ENCODE measurements around the gene PLEKHA7. TPM values are rescaled to one million over a fixed set of nuclear protein-coding genes. Genes with fewer than 3 reads are reported as not detected.

The PLEKHA7 gene
- polyA plus RNA-seq, 1 of the 3 experiments (the other 2 are of a cell fraction), result 0.12 TPM

DNA sequence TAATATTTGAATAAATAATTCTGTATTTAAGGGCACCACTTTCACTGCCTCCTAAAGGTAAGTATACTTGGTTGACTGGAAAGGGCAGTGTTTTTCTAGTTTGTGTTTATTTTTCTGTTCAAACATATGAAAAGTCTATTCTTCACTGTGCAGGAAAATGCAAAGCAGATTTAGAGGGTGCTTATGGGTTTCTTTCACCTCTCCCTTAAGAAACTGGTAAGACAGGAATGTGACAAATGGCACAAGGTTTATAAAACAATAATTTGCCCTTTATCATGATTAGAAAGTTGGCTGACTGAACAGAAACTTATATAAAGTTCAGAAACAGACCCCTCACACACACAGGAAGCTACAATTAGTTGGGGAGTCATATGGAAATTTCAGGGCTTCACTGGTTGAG is 60.6 kb downstream of the PLEKHA7 start:
- TF ChIP-seq, protein P1, sequence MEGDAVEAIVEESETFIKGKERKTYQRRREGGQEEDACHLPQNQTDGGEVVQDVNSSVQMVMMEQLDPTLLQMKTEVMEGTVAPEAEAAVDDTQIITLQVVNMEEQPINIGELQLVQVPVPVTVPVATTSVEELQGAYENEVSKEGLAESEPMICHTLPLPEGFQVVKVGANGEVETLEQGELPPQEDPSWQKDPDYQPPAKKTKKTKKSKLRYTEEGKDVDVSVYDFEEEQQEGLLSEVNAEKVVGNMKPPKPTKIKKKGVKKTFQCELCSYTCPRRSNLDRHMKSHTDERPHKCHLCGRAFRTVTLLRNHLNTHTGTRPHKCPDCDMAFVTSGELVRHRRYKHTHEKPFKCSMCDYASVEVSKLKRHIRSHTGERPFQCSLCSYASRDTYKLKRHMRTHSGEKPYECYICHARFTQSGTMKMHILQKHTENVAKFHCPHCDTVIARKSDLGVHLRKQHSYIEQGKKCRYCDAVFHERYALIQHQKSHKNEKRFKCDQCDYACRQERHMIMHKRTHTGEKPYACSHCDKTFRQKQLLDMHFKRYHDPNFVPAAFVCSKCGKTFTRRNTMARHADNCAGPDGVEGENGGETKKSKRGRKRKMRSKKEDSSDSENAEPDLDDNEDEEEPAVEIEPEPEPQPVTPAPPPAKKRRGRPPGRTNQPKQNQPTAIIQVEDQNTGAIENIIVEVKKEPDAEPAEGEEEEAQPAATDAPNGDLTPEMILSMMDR (IDR thresholded peaks at IDR 0.05), result no peak
- TF ChIP-seq TCF12 (IDR thresholded peaks at IDR 0.05) (no peak), FOXM1 (IDR thresholded peaks at IDR 0.05; ENCODE audit: low read depth) (no peak), PBX3 (IDR thresholded peaks at IDR 0.05) (no peak), EP300 (IDR thresholded peaks at IDR 0.05; ENCODE audit: borderline replicate concordance in 1 of 2, low read depth in 1 of 2, low read length in 1 of 2) (no peak), USF2 (IDR thresholded peaks at IDR 0.05; ENCODE audit: borderline replicate concordance, low read depth, low read length) (no peak)
- TF ChIP-seq, protein P2, sequence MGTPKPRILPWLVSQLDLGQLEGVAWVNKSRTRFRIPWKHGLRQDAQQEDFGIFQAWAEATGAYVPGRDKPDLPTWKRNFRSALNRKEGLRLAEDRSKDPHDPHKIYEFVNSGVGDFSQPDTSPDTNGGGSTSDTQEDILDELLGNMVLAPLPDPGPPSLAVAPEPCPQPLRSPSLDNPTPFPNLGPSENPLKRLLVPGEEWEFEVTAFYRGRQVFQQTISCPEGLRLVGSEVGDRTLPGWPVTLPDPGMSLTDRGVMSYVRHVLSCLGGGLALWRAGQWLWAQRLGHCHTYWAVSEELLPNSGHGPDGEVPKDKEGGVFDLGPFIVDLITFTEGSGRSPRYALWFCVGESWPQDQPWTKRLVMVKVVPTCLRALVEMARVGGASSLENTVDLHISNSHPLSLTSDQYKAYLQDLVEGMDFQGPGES (IDR thresholded peaks at IDR 0.05; ENCODE audit: low read depth, low read length), result no peak
- no peaks in the 10 kb centered on the region for H3K27me3 ChIP-seq (ENCODE audit: insufficient read depth)
- H3F3A ChIP-seq (replicated peaks; ENCODE audit: insufficient read depth), result no peaks in the 10 kb centered on the region
- no peaks in the 10 kb centered on the region for H3K79me2 ChIP-seq (ENCODE audit: insufficient read depth)
- CTCF ChIA-PET, result interaction anchor here (2.9 kb wide), 1 partner anchor 109 kb away, joined by 15 read pairs; no protein-coding TSS in a partner anchor
- no peaks in the 10 kb centered on the region for H3K9me3 ChIP-seq
- DNase-seq, result no peak
- no peak overlapping the region for H3K4me3 ChIP-seq (ENCODE audit: low read depth in 2 of 2, low read length in 1 of 2)
- H3K36me3 ChIP-seq (replicated peaks in 1 of 2; ENCODE audit: control insufficient read depth in 1 of 2, insufficient read depth in 2 of 2, low read length in 1 of 2), result no peaks in the 10 kb centered on the region
- POLR2A ChIA-PET, result no interaction called here
- no peak overlapping the region for H3K9ac ChIP-seq
- no peaks in the 10 kb centered on the region for H3K4me1 ChIP-seq (ENCODE audit: control insufficient read depth in 1 of 2, insufficient read depth in 2 of 2, low read depth in 1 of 2, low read length in 1 of 2)
- H3K9me2 ChIP-seq, result no peaks in the 10 kb centered on the region
- no peak overlapping the region for H2AFZ ChIP-seq (ENCODE audit: low read depth)
- no peak overlapping the region for H3K27ac ChIP-seq (ENCODE audit: low read depth in 2 of 2, low read length in 1 of 2)
- no peaks in the 10 kb centered on the region for H4K20me1 ChIP-seq (ENCODE audit: insufficient read depth)
- no peak overlapping the region for H3K4me2 ChIP-seq

GRCh38 chr11:16946477-16947282 is 67.5 kb downstream of the PLEKHA7 start:
- peaks cover 6% of the 10 kb centered on the region; the same call in 1 of the 2 replicates for H3K27me3 ChIP-seq (ENCODE audit: insufficient read depth)
- H3K9me2 ChIP-seq, result no peaks in the 10 kb centered on the region
- no peak overlapping the region for H3K4me3 ChIP-seq (ENCODE audit: low read depth in 2 of 2, low read length in 1 of 2)
- no peaks in the 10 kb centered on the region for H3K36me3 ChIP-seq (replicated peaks in 1 of 2; ENCODE audit: control insufficient read depth in 1 of 2, insufficient read depth in 2 of 2, low read length in 1 of 2)
- no peak overlapping the region for H3K4me2 ChIP-seq
- no peak overlapping the region for H3K9ac ChIP-seq
- H3K4me1 ChIP-seq (ENCODE audit: control insufficient read depth in 1 of 2, insufficient read depth in 2 of 2, low read depth in 1 of 2, low read length in 1 of 2), result no peaks in the 10 kb centered on the region
- 62% methylated on average over 6 of the region's 6 CpGs for WGBS (ENCODE audit: low lambda C conversion rate)
- no peaks in the 10 kb centered on the region for H3K79me2 ChIP-seq (ENCODE audit: insufficient read depth)
- no peak overlapping the region for H3K27ac ChIP-seq (ENCODE audit: low read depth in 2 of 2, low read length in 1 of 2)
- no peak overlapping the region for H2AFZ ChIP-seq (ENCODE audit: low read depth)
- no peaks in the 10 kb centered on the region for H3F3A ChIP-seq (replicated peaks; ENCODE audit: insufficient read depth)
- no peaks in the 10 kb centered on the region for H4K20me1 ChIP-seq (ENCODE audit: insufficient read depth)
- no peak for DNase-seq
- ChIA-PET POLR2A (interaction anchor here (0.7 to 1.2 kb wide), 2 partner anchors 116 to 131 kb away, joined by 3 read pairs; partner anchors contain the start of gene RPS13), CTCF (interaction anchor here (0.5 to 14.1 kb wide), 35 partner anchors 9 to 407 kb away, joined by 3 to 228 read pairs (median 5); partner anchors contain the start of genes PLEKHA7 and RPS13)
- no peaks in the 10 kb centered on the region for H3K9me3 ChIP-seq
- TF ChIP-seq POLR2AphosphoS5 (IDR thresholded peaks at IDR 0.05; ENCODE audit: low read depth, low read length), result no peak
- no peak for TF ChIP-seq YY1 (IDR thresholded peaks at IDR 0.05; ENCODE audit: low read depth)
- TF ChIP-seq RFX5 (IDR thresholded peaks at IDR 0.05; ENCODE audit: low read length), result no peak
- TF ChIP-seq GATA2 (CRISPR knock-in tag; IDR thresholded peaks at IDR 0.05), result no peak
- no peak for TF ChIP-seq EP300 (IDR thresholded peaks at IDR 0.05; ENCODE audit: borderline replicate concordance in 1 of 2, low read depth in 1 of 2, low read length in 1 of 2)
- no peak for TF ChIP-seq SIN3A (IDR thresholded peaks at IDR 0.05; ENCODE audit: borderline replicate concordance, low read depth, low read length)
- no peak for TF ChIP-seq NRF1 (IDR thresholded peaks at IDR 0.05; ENCODE audit: low read depth, low read length)
- TF ChIP-seq MXI1 (IDR thresholded peaks at IDR 0.05; ENCODE audit: low read depth, low read length), result no peak
- TF ChIP-seq FOXM1 (IDR thresholded peaks at IDR 0.05; ENCODE audit: low read depth), result no peak
- TF ChIP-seq CHD2 (IDR thresholded peaks at IDR 0.05; ENCODE audit: low read length, partially characterized antibody), result no peak
- no peak for TF ChIP-seq RAD21 (IDR thresholded peaks at IDR 0.05; ENCODE audit: low read length)
- TF ChIP-seq RCOR1 (IDR thresholded peaks at IDR 0.05; ENCODE audit: low read length), result no peak
- no peak for TF ChIP-seq MEF2A (IDR thresholded peaks at IDR 0.05; ENCODE audit: borderline replicate concordance, low read depth)
- no peak for TF ChIP-seq GABPA (IDR thresholded peaks at IDR 0.05; ENCODE audit: low read depth)
- no peak for TF ChIP-seq TEAD4 (IDR thresholded peaks at IDR 0.05; ENCODE audit: borderline replicate concordance, insufficient read depth)
- TF ChIP-seq ELF1 (IDR thresholded peaks at IDR 0.05), result no peak
- no peak for TF ChIP-seq RXRA (IDR thresholded peaks at IDR 0.05; ENCODE audit: borderline replicate concordance, low read depth)
- no peak for TF ChIP-seq SMC3 (IDR thresholded peaks at IDR 0.05; ENCODE audit: low read depth, low read length)
- no peak for TF ChIP-seq MAX (IDR thresholded peaks at IDR 0.05; ENCODE audit: low read depth)
